CD4-positive, alpha-beta memory T cell (primary cell): ENCODE results near the gene GPR34. TPM values are rescaled to one million over a fixed set of nuclear protein-coding genes. Genes with fewer than 3 reads are reported as not detected.

ENCODE experiments used
- polyA plus RNA-seq, 2 donors: library from polyadenylated mRNA; unstranded; fragments of 300-500 nt; fragmentation: Illumina TruSeq; gene quantifications; one replicate each; pipeline ENCODE4 v1.2.3, GENCODE V29; 2021
- total RNA-seq, 2 experiments: library from RNA; stranded (reverse); gene quantifications; one replicate each; pipeline ENCODE4 v1.2.3, GENCODE V29; 2021

GPR34 gene
- total and polyA plus RNA-seq, 4 experiments from 2014 or later = 0.28 to 0.53 (median 0.35) TPM; not detected in 1

Other genes with a start within 250 kb of the GPR34 start
- gene NYX, start 241.6 kb upstream of the GPR34 start, total RNA-seq = not detected
- gene NYX, start 241.6 kb upstream of the GPR34 start, polyA plus RNA-seq = not detected
- gene GPR82, start 35.2 kb downstream of the GPR34 start, total RNA-seq = not detected
- gene GPR82, start 35.2 kb downstream of the GPR34 start, polyA plus RNA-seq = under 1 TPM; 0.13 to 0.37 TPM
- 100 to 1,000 TPM; 115 to 116 TPM for gene CASK, start 234.6 kb downstream of the GPR34 start, total RNA-seq
- 10 to 100 TPM in 1 of 2 donors, 1 to 10 TPM in 1; 3.8 to 22.6 TPM for gene CASK, start 234.6 kb downstream of the GPR34 start, polyA plus RNA-seq